GM19452 (cell line): ENCODE measurements around the gene BCL6B.
"Not testable (repeated sequence)": the region's sequence is repeated elsewhere in the genome, so short reads cannot be mapped to it uniquely, and the experiment has no call there.

Experiments used
- ATAC-seq: cut with Tn5 transposase; IDR thresholded peaks from one replicate; pipeline ENCODE4 v1.9.1; 2021; ENCODE audit not compliant: unreplicated experiment

Gene BCL6B, protein sequence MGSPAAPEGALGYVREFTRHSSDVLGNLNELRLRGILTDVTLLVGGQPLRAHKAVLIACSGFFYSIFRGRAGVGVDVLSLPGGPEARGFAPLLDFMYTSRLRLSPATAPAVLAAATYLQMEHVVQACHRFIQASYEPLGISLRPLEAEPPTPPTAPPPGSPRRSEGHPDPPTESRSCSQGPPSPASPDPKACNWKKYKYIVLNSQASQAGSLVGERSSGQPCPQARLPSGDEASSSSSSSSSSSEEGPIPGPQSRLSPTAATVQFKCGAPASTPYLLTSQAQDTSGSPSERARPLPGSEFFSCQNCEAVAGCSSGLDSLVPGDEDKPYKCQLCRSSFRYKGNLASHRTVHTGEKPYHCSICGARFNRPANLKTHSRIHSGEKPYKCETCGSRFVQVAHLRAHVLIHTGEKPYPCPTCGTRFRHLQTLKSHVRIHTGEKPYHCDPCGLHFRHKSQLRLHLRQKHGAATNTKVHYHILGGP

DNA sequence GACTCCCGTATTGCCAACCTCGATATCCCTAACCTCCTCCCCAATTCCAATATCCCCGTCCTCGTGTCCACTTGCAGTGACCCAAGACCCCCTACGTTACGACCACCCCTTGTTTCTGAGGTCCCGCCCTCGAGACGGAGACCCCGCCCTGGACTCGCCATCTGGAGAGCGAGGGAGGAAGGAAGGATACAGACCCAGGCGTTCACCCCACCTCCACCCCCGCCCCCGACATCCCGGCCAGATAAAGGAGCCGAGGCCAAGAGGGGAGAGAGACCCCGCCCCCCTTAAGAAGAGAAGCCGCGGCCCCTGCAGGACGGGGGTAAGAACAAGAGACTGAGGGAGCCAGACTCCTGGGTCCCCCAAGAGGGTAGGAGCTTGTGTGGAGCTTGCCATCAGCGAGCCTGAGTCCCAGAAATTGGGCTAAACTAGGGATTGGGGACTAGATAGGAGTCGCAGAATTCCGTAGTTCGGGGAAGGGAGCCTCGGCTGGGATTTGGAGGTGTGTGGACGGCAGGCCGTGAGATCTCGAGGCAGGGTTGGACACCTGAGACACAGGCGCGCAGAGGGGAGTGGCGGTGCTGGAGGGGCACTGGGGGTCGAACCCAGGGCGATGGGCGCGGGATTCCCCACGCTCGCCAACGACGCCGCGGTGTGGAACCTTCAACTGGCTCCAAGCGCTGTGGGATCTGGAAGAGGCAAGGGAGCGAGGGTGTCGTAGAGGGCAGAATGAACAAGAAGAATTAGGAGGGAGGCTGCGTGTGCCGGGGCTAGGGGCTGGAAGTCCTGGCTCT lies at the start of gene BCL6B:
BCL6B (plus strand) TSS at position 270 of the 791 bp plus-strand sequence. CDS start 622 bp downstream, outside the sequence.
- no peak for ATAC-seq

DNA sequence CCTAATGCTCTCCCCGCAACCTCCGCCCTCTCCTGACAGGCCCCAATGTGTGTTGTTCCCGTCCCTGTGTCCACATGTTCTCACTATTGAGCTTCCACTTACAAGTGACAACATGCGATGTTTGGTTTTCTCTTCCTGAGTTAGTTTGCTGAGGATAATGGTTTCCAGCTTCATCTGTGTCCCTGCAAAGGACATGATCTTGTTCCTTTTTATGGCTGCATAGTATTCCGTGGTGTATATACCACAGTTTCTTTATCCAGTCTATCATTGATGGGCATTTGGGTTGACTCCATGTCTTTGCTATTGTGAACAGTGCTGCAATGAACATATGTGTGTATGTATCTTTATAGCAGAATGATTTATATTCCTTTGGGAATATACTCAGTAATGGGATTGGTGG lies 43.4 kb upstream of the BCL6B start:
- not testable (repeated sequence) for ATAC-seq

DNA sequence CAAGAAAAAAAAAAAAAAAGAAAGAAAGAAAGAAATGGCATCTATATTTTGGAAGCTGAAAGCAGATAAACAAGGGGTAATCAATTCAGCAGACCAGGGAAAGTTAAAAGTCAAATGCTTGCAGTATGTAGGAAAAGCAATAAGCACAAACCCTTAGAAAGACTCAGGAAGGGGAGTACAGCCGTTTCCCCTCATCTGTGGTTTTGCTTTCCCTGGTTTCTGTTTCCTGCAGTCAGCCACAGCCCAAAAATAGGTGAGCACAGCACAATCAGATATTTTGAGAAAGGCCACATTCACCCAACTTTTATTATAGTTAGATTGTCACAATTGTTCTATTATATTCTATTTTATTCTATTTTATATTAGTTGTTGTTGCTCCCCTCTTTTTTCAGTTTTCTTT lies 41.4 kb upstream of the BCL6B start:
- ATAC-seq, result no peak

DNA sequence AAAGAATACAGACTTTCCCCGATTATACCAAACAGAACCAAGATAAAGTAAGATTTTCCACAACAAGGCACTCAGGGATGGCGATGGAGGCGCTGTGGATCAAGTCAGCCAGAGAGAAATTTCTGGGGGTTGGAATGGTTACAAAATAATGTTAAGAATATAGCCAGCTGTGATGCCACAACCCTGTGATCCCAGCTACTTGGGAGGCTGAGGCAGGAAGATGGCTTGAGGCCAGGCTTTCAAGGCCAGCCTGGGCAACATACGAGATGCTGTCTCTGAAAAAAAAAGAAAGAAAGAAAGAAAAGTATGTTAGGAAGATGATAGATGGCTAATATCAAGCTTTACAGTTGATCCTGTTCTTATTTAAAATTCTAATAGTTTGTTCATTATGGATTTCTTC lies 37.6 kb upstream of the BCL6B start:
- no peak for ATAC-seq

DNA sequence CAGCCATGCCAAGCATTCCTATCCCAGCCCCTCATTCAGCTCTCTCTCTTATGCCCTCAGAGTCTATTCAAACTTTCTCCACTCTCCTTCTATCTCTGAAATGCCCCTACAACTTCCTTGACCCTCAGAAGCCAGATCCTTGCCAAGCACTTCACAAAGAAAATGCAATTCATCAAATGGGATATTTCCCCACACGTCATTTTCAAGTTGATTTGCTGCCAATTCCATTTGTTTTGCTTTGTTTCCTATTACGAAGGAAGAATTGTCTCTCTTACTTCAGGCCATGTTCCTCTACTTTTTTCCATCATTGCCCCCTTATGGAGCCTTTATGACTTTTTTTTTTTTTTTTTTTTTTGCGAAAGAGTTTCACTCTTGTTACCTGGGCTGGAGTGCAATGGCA lies 36.2 kb upstream of the BCL6B start:
- ATAC-seq, result no peak

DNA sequence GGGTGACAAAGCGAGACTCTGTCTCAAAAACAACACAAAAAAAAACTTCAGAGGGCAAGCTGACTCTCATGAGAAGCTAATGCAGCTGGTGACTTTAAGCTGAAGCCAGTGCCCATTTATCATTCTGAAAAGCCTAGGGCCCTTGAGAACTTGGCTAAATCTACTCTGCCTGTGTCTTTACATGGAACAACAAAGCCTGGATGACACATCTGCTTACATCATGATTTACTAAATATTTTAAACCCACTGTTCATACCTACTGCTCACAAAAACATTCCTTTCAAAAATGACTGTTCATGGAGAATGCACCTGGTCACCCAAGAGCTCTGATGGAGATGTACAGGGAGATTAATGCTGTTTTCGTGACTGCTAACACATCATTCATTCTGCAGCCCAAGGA lies 33.1 kb upstream of the BCL6B start:
- no peak for ATAC-seq

DNA sequence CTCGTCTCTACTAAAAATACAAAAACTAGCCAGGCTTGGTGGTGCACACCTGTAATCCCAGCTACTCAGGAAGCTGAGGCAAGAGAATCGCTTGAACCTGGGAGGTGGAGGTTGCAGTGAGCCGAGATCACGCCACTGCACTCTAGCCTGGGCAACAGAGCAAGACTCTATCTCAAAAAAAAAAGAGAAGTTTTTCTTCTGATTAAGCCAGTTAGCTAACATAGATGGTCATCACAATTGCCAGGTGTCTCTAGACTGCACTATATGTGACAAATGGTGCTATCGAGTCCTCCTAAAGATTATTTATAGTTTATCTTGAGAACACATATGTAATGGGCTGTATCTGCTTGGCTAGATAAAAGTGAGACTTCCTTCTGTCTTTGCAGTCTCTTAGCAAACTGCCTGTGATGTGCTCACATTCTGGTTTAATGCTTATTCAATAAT lies 29.2 kb upstream of the BCL6B start:
- not testable (repeated sequence) for ATAC-seq

DNA sequence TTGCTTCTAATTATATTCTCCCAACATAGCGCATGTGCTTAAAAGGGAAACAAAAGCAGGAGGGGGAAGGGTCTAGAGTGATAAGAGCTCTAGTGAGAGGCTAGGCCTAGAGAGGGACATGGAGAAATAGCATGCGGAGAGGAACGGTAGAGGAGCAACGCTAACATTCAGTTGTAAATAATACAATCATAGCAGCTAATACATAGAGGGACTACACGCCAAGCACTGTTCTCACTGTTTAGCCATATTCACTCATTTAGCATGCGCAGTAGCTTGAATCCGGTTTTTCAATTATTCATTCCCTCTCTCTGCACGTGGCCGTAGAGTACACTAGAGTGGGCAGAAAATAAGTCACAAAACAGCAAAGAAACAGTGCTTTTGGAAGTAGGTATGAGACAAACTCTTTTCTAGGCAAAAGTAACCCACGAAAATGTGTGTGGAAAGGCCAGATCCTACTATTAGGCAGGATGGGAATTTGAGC lies 28.7 kb upstream of the BCL6B start:
- no peak for ATAC-seq

DNA sequence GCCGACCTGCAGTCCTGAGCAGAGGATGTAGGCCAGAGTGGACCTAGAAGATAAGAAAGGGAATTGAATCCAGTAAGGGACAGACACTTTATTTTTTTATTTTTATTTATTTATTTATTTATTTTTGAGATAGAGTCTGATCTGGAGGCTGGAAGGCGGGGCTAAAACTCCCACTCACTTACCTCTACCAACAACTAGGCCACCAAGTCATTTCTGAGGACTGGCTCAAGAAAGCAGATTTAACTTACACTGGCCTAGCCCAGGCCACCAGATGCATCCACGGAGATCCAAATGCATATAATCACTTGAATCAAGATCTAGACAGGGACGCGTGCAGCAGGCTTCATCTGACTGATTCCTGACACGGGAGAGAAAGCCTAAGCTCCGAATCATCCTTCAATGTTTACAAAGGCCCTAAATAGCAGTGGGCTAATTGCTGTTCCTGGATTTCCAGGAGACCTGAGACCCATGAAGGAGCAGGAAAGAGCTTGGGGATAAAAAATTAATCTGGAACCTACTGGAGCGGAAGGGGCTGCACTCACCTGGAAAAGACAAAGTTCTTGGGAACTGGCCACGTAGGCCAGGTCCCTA lies 28.1 kb upstream of the BCL6B start:
- no peak for ATAC-seq

DNA sequence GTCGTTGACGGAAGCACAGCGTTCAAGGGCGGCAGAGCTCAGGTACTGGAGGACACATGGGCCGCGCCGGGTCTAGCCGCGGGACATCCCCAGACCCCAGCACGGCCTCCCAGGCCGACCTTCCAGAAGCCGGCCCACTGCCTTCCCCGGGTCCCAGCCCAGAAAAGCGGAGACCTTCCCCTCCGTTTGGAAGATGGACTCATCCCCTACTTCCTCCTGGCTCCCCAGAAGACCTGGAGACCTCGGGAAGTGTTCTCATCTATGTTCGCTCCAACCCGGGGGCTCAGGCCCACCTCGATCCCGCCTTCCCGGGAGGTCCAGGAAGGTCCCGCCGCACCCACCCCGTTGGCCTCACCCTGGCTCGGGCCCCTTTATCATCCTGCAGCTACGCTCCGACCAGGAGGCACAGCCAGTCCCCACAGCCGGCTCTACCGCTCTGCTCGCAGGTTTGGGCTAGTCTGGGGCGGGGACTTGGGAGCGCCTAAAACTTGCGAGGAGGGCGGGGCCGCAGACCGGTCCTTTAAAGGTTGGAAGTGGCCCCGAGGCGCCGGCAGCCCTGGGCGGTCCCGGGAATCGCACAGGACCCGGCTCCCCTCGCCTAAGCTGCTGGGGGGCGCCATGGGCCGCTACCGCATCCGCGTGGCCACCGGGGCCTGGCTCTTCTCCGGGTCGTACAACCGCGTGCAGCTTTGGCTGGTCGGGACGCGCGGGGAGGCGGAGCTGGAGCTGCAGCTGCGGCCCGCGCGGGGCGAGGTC lies 27.2 kb upstream of the BCL6B start, which contains the start of gene ALOX12:
ALOX12 (plus strand) TSS at position 550 of the 756 bp plus-strand sequence; CDS start at position 619, 69 bp downstream.
- no peak for ATAC-seq

DNA sequence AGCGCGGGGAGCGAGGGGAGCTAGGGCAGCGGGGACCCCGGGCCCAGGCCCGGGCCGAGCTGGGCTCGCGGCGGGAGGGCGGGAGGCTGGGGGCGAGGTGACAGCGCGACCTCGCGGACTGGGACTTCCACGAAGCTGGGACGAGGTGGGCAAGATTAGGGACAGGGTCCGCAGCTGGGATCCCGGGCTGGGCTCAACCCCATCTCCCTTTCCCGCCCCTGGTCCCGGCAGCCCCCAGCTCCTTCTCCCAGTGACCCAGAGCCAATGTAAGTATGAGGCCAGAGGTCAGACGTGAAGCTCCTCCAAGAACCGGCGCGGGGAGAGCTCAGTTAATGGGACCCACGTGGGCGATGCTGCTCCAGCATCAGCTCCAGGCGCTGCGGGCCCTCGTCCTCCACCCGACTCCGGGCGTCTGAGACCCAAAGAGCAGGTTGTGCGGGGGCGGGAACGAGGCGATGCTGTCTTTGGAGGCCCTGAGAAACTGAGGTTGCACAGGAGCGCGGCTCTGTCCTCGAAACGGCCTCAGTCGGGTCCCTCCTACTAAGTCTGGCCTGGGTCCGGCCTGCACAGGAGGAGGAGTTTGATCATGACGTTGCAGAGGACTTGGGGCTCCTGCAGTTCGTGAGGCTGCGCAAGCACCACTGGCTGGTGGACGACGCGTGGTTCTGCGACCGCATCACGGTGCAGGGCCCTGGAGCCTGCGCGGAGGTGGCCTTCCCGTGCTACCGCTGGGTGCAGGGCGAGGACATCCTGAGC lies 26.4 kb upstream of the BCL6B start:
- no peak for ATAC-seq

DNA sequence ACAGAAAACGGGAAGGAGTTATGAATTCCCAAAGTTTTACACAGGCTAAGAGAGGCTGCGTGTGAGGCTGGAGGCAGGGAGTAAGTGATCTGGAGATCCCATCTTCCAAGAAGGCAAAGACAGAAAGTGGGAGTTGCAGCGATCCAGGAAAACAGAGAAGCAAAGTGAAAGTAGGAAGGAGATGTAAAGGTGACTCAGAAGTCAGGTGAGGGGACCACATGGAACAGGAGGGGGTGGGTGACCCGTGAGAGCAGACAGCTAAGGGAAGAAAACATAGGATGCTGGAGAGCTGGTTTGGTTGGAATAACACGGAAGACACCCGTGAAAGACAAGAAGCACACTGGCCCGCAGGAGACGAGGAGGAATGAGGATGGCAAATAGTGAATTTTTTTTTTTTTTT lies 25.7 kb upstream of the BCL6B start:
- ATAC-seq, result no peak

DNA sequence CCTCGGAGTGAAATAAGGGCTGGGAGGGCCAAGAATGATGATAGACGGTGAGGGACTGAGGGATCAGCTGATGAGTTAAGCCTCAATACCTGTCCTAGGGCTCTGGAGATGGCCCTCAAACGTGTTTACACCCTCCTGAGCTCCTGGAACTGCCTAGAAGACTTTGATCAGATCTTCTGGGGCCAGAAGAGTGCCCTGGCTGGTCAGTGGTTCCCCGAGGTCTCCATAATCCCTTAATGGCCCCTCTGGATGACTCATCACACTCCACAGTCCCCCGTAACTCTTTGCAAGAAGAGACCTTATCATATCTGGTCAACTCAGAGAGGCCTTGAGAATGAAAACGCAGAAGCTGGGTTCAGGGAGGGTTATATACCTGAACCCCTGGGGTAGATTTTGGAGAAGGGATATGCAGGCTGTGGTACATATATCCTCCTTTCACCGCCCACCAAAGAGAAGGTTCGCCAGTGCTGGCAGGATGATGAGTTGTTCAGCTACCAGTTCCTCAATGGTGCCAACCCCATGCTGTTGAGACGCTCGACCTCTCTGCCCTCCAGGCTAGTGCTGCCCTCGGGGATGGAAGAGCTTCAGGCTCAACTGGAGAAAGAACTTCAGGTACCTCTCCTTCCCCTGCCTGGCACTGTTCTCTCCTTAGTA lies 23.9 kb upstream of the BCL6B start:
- ATAC-seq, result no peak

DNA sequence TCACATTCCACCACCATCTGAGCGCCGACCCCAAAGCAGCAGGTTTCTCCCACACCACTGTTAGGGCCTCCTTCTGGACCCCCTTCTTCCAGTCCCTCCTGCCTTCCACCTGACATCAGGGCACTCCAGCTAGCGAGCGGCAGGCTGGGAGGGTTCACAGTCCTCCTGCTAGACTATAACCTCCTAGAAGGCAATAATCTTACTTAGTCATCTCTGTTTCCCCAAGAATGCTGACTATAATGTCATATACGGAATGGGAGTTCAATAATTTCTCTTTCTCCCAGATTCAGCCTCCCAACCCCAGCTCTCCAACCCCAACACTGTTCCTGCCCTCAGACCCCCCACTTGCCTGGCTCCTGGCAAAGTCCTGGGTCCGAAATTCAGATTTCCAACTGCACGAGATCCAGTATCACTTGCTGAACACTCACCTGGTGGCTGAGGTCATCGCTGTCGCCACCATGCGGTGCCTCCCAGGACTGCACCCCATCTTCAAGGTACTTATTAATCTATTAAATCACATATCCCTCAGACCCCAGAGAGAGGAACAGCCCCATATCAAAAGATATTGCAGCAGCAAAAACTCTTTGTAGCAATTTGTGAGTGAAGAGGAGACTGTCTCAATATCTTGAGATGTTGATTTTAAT lies 21.4 kb upstream of the BCL6B start:
- no peak for ATAC-seq

DNA sequence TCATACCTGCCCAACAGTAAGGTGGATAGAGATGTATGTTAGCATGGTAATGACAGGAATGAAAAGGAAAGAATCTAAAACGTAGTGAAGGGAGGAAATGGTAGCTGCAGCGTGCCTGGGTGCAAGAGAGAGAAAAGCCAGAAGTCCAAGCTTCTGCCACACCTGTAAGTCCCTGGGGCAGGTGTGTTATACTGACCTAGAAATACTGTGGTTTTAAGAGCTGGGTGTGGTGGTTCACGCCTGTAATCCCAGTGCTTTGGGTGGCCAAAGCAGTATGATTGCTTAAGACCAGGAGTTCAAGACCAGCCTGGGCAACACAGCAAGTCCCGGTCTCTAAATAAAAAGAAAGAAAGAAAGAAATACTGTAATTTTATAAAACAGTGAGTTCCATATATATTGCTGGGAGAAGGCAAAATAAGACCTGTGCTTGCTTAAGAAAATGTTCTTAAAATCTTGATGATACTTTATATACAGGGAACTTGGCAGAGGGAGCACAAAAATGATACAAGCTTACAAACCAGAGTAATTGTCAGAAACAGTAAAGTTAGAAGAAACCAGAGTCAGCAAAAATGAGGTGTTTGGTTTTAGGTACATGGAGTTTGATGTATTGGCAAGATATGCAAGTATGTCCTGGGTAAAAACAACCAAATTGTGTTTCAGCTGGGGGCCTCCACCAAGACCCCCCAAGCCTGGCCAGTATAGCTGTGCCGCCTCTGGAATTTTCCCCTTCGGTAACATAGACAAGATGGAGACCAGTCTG lies 20.4 kb upstream of the BCL6B start:
- no peak for ATAC-seq

DNA sequence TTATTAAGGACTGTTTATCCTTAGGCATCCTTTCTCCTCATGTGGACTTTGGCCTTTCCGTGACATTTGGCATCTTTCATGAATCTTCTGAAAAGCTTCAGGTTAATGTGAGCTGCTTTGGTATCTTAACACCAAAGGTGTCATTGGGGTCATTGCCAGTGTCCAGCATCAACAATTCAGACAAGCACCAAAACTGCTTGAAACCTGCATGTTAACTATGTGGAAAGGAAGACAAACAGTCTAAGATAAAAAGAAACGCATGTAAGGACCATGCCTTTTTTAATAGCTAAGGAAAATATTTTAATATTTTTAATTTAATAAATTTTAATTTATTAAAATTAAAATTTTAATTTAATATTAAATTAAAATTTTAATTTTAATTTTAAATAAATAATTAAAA lies 19.1 kb upstream of the BCL6B start:
- no peak for ATAC-seq

DNA sequence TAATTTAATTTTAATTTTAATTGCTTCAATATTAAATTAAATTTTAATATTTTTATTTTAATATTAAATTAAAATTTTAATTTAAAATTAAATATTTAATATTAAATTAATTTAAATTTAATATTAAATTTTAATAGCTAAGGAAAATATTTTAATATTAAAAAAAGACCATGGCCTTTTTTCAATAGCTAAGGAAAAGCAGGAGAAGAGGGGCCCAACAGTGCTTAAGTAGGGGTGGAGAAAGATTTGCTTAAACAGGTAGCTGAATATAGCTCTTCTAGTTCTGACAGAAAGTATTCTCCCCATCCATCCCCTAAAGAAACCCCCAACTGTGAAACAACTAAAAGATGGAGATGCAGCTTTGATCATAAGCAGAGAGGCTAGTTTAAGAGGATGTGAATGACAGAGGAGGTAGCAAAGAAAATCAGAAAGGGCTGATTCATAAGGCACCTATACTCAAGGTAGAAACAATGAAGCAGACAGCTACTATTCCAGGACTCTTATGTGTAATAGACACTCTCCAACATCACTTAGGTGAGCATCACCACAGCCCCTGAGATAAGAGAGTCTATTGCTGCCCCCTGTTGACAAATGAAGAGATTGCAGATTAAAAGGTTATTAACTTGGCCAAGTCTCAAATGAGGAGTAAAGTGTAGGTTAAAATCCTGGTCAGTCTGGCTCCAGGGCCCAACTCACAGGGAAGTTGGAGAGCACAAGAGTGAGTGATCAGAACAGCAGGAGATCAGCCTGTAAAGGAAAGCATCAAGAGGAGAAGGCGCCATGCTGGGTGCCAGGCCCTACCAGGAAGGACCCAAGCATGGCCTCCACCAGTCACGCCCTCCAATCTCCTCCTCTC lies 18.2 kb upstream of the BCL6B start:
- ATAC-seq, result no peak
